Neural progenitor cell (in vitro differentiated cells): ENCODE data around the gene CPEB1.

ENCODE experiments used
- EZH2 ChIP-seq: fragments of 200-600 bp; sonication (generic); IDR thresholded peaks from 2 replicates; pipeline ENCODE4 v1.6.1; 2017; ENCODE audit warnings: antibody characterized with exemption, mild to moderate bottlenecking, moderate library complexity
- EZH2phosphoT487 ChIP-seq: fragments of 200-600 bp; sonication (generic); IDR thresholded peaks from 2 replicates; pipeline ENCODE4 v1.6.1; 2017; ENCODE audit warnings: antibody characterized with exemption
- TF ChIP-seq, protein P1 (sequence below): fragments of 200-600 bp; sonication (generic); IDR thresholded peaks from 2 replicates; pipeline ENCODE4 v1.5.1; 2017; ENCODE audit warnings: antibody characterized with exemption, mild to moderate bottlenecking

DNA sequence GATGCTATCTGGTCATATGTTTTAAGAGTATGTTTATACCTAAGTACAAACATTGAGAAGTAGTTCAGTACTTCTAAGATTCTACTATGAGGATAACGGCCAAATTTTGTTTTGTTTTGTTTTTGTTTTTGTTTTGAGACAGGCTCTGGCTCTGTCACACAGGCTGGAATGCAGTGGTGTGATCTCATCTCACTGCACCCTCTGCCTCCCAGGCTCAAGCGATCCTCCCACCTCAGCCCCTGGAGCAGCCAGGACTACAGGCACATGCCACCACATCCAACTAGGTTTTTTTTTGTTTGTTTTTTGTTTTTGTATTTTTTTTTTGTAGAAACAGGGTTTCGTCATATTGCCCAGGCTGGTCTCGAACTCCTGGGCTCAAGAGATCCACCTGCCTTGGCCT lies 59.4 kb downstream of the CPEB1 start:
- TF ChIP-seq, protein P1, sequence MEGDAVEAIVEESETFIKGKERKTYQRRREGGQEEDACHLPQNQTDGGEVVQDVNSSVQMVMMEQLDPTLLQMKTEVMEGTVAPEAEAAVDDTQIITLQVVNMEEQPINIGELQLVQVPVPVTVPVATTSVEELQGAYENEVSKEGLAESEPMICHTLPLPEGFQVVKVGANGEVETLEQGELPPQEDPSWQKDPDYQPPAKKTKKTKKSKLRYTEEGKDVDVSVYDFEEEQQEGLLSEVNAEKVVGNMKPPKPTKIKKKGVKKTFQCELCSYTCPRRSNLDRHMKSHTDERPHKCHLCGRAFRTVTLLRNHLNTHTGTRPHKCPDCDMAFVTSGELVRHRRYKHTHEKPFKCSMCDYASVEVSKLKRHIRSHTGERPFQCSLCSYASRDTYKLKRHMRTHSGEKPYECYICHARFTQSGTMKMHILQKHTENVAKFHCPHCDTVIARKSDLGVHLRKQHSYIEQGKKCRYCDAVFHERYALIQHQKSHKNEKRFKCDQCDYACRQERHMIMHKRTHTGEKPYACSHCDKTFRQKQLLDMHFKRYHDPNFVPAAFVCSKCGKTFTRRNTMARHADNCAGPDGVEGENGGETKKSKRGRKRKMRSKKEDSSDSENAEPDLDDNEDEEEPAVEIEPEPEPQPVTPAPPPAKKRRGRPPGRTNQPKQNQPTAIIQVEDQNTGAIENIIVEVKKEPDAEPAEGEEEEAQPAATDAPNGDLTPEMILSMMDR: no peak
- TF ChIP-seq EZH2 (no peak), EZH2phosphoT487 (no peak)
